ENCODE data around the gene LCN9.

Gene LCN9

DNA sequence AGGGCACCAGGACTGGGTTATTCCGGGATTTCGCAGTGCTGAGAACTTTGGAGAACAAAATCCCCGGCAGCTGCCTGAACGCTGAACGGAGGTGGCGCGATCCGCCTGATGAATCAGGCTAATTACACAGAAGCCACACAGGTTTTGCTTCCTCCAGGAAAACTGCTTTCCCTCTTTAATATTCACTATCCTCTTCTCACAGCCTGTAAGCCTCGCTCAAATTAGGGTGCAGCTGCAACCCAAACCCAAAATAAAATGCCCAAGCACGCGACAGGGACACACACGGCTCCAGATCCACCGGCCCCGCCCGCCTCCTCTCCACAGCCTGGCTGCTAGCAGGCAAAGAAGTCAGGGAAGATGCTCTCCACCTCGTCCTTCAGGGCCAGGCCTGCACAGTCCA, 30.2 kb downstream of the LCN9 start:
- no peak for DNase-seq
- Histone ChIP-seq H3K9me2 (replicated peaks; ENCODE audit: insufficient read depth, low read length) (no peaks in the 10 kb centered on the region), H3K36me3 (replicated peaks; ENCODE audit: insufficient read depth, low read length) (no peaks in the 10 kb centered on the region), H3F3A (ENCODE audit: insufficient read depth, low read length) (no peaks in the 10 kb centered on the region), H3K27me3 (replicated peaks; ENCODE audit: insufficient read depth, low read length) (peaks cover 91% of the 10 kb centered on the region), H3K4me3 (ENCODE audit: low read length) (no peak overlapping the region), H3K9ac (ENCODE audit: low read length) (no peak overlapping the region), H2AFZ (ENCODE audit: low read length) (no peak overlapping the region), H4K20me1 (ENCODE audit: insufficient read depth, low read length) (no peaks in the 10 kb centered on the region), H3K9me3 (replicated peaks; ENCODE audit: insufficient read depth, low read length) (no peaks in the 10 kb centered on the region), H3K79me2 (ENCODE audit: low read length) (no peaks in the 10 kb centered on the region), H3K27ac (ENCODE audit: low read length) (no peak overlapping the region), H3K4me2 (ENCODE audit: low read depth, low read length) (no peak overlapping the region), H3K4me1 (ENCODE audit: low read length) (no peaks in the 10 kb centered on the region)
- TF ChIP-seq EZH2 (optimal IDR thresholded peaks at IDR 0.05; ENCODE audit: low read depth, low read length) (no peak), EZH2phosphoT487 (IDR thresholded peaks at IDR 0.05; ENCODE audit: low read length) (no peak)
- TF ChIP-seq, protein P1, sequence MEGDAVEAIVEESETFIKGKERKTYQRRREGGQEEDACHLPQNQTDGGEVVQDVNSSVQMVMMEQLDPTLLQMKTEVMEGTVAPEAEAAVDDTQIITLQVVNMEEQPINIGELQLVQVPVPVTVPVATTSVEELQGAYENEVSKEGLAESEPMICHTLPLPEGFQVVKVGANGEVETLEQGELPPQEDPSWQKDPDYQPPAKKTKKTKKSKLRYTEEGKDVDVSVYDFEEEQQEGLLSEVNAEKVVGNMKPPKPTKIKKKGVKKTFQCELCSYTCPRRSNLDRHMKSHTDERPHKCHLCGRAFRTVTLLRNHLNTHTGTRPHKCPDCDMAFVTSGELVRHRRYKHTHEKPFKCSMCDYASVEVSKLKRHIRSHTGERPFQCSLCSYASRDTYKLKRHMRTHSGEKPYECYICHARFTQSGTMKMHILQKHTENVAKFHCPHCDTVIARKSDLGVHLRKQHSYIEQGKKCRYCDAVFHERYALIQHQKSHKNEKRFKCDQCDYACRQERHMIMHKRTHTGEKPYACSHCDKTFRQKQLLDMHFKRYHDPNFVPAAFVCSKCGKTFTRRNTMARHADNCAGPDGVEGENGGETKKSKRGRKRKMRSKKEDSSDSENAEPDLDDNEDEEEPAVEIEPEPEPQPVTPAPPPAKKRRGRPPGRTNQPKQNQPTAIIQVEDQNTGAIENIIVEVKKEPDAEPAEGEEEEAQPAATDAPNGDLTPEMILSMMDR (IDR thresholded peaks at IDR 0.05; ENCODE audit: low read length): no peak

DNA sequence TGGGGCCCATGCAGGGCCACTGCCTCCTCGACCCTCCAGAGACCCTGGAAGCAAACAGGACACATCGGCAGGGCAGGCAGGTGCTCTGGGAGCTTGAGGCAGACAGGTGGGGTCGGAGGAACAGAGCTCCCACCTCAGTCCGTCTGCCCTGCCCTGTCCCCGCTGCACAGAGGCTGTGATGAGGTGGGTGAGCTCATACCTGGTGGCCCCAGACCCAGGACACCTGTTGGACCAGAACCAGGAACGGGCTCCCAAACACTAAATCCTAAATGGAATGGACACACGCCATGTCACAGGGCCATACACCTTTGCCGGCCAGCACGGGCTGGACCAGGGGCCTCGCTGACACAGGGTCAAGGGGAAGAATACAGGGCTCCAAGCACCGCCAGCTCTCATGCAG, 30.7 kb downstream of the LCN9 start:
- Histone ChIP-seq H3K9me3 (replicated peaks; ENCODE audit: insufficient read depth, low read length) (no peaks in the 10 kb centered on the region), H3F3A (ENCODE audit: insufficient read depth, low read length) (no peaks in the 10 kb centered on the region), H4K20me1 (ENCODE audit: insufficient read depth, low read length) (no peaks in the 10 kb centered on the region), H3K9ac (ENCODE audit: low read length) (no peak overlapping the region), H3K27me3 (replicated peaks; ENCODE audit: insufficient read depth, low read length) (peaks cover 92% of the 10 kb centered on the region), H3K4me3 (ENCODE audit: low read length) (no peak overlapping the region), H2AFZ (ENCODE audit: low read length) (no peak overlapping the region), H3K79me2 (ENCODE audit: low read length) (no peaks in the 10 kb centered on the region), H3K4me1 (ENCODE audit: low read length) (no peaks in the 10 kb centered on the region), H3K36me3 (replicated peaks; ENCODE audit: insufficient read depth, low read length) (no peaks in the 10 kb centered on the region), H3K27ac (ENCODE audit: low read length) (no peak overlapping the region), H3K4me2 (ENCODE audit: low read depth, low read length) (no peak overlapping the region), H3K9me2 (replicated peaks; ENCODE audit: insufficient read depth, low read length) (no peaks in the 10 kb centered on the region)
- no peak for DNase-seq
- TF ChIP-seq, protein P1 (IDR thresholded peaks at IDR 0.05; ENCODE audit: low read length): no peak
- TF ChIP-seq EZH2phosphoT487 (IDR thresholded peaks at IDR 0.05; ENCODE audit: low read length) (no peak), EZH2 (optimal IDR thresholded peaks at IDR 0.05; ENCODE audit: low read depth, low read length) (no peak)

DNA sequence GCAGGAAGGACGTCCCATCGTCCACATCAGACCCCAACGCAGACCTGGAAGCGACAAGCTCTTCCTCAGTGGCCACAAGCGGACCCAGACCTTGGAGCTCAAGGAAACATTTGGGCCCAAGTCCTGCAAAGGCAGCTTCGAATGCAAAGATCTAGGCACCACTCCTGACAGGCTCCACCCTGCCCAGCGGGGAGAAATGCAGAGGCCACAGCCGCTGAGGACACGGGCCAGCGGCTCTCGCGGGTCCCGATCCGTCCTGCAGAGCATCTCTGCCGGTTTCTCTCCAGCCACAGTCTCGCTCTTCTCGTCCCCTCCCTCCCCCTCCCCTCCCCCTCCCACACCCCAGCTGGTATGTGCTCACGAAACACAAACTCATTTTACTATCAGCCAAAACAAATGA, 31.3 kb downstream of the LCN9 start:
- H3K36me3 ChIP-seq (replicated peaks; ENCODE audit: insufficient read depth, low read length): no peaks in the 10 kb centered on the region
- H3K9ac ChIP-seq (ENCODE audit: low read length): no peak overlapping the region
- H3K4me1 ChIP-seq (ENCODE audit: low read length): no peaks in the 10 kb centered on the region
- H3K27ac ChIP-seq (ENCODE audit: low read length): no peak overlapping the region
- no peak for TF ChIP-seq EZH2 (optimal IDR thresholded peaks at IDR 0.05; ENCODE audit: low read depth, low read length)
- TF ChIP-seq, protein P1 (IDR thresholded peaks at IDR 0.05; ENCODE audit: low read length): no peak
- no peak for TF ChIP-seq EZH2phosphoT487 (IDR thresholded peaks at IDR 0.05; ENCODE audit: low read length)
- no peaks in the 10 kb centered on the region for H4K20me1 ChIP-seq (ENCODE audit: insufficient read depth, low read length)
- H2AFZ ChIP-seq (ENCODE audit: low read length): no peak overlapping the region
- no peaks in the 10 kb centered on the region for H3K9me2 ChIP-seq (replicated peaks; ENCODE audit: insufficient read depth, low read length)
- H3K4me2 ChIP-seq (ENCODE audit: low read depth, low read length): no peak overlapping the region
- peaks cover 92% of the 10 kb centered on the region for H3K27me3 ChIP-seq (replicated peaks; ENCODE audit: insufficient read depth, low read length)
- no peak overlapping the region for H3K4me3 ChIP-seq (ENCODE audit: low read length)
- no peaks in the 10 kb centered on the region for H3K79me2 ChIP-seq (ENCODE audit: low read length)
- no peak for DNase-seq
- no peaks in the 10 kb centered on the region for H3F3A ChIP-seq (ENCODE audit: insufficient read depth, low read length)
- H3K9me3 ChIP-seq (replicated peaks; ENCODE audit: insufficient read depth, low read length): no peaks in the 10 kb centered on the region

Data from MM.1S (cell line).